Activated CD8-positive, alpha-beta memory T cell treated with anti-CD3 and anti-CD28 coated beads for 4 hours (primary cell): ENCODE data around the gene DHX16.

Source experiments
- DNase-seq, 2 donors: peaks; one replicate each; pipeline ENCODE4 v3.0.0-alpha.2; 2020; ENCODE audit warnings: low read depth in 2 of 2

DHX16 gene

GRCh38 chr6:30603961-30604360 is 68.8 kb downstream of the DHX16 start:
- DNase-seq, result no peak
